Central memory CD8-positive, alpha-beta T cell (primary cell): ENCODE measurements around the gene NAA60.
A peak's percentile ranks its signal among the peaks of the same experiment; 100 is the strongest.
"Not testable (repeated sequence)": the region's sequence is repeated elsewhere in the genome, so short reads cannot be mapped to it uniquely, and the experiment has no call there.

Source experiments
- ATAC-seq: fragments of 150-1000 bp; cut with Tn5 transposase; replicated peaks from 2 replicates; pipeline ENCODE4 v1.10.0; 2022; ENCODE audit warnings: mild to moderate bottlenecking, moderate FRiP score, moderate number of reproducible peaks; ENCODE audit not compliant: poor library complexity, severe bottlenecking; ENCODE audit errors: extremely low read depth
- DNase-seq, 2 donors: peaks; one replicate each; pipeline ENCODE4 v3.0.0; 2021; ENCODE audit warnings: low spot score in 2 of 2
- H3K27ac Mint-ChIP-seq: one replicate; pipeline ENCODE4 v1.8.0; 2022; ENCODE audit warnings: low read depth, mild to moderate bottlenecking, moderate library complexity, mixed read lengths
- H3K27me3 Mint-ChIP-seq: one replicate; pipeline ENCODE4 v1.8.0; 2022; ENCODE audit warnings: mixed read lengths
- H3K36me3 Mint-ChIP-seq: one replicate; pipeline ENCODE4 v1.8.0; 2022; ENCODE audit warnings: mild to moderate bottlenecking, moderate library complexity, mixed read lengths; ENCODE audit not compliant: insufficient read depth
- H3K4me1 Mint-ChIP-seq: one replicate; pipeline ENCODE4 v1.8.0; 2022; ENCODE audit warnings: mixed read lengths
- H3K4me3 Mint-ChIP-seq: one replicate; pipeline ENCODE4 v1.8.0; 2022; ENCODE audit warnings: mild to moderate bottlenecking, moderate library complexity, mixed read lengths
- H3K9me3 Mint-ChIP-seq: one replicate; pipeline ENCODE4 v1.8.0; 2022; ENCODE audit warnings: mixed read lengths

The NAA60 gene

DNA sequence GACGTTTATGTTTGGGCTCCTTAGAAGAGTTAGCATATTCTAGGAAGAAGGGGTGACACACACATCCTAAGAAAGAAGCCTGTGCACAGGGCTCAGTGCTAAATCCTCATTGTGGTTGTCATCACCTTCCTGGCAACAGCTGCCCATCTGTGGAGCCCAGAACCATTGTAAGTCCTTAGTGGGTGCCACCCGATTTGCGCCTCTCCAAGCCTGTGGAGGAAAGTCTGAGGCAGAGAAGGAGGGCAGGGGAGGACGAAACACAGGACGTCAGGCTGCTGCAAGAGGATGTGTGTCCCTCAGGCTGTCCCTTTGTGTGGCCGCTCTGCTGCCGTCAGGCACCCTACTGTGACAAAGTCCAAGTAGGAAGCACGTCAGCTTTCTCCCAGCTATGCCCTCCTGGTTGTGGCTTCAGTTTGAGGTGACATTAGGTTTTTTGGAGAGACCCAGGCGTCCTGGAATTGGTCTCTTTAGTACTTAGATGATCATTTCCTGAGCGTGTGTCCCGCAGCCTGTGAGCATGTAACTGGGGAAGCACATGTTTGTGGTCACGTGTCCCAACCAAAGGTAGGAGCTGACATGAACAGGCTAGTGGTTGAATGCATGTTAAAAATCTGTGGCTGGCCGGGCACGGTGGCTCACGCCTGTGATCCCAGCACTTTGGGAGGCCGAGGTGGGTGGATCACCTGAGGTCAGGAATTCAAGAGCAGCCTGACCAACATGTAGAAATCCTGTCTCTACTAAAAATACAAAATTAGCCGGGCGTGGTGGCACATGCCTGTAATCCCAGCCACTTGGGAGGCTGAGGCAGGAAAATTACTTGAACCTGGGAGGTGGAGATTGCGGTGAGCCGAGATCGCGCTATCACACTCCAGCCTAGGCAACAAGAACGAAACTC lies 68.1 kb downstream of the NAA60 start:
- ATAC-seq (no peak), DNase-seq (no peak)
- peaks cover 26% of the 10 kb centered on the region for H3K4me1 Mint-ChIP-seq
- H3K4me3 Mint-ChIP-seq: no peak overlapping the region
- H3K27me3 Mint-ChIP-seq: no peaks in the 10 kb centered on the region
- peaks cover 6% of the 10 kb centered on the region for H3K36me3 Mint-ChIP-seq
- no peaks in the 10 kb centered on the region for H3K9me3 Mint-ChIP-seq
- H3K27ac Mint-ChIP-seq: peak overlapping the region; percentile 73

DNA sequence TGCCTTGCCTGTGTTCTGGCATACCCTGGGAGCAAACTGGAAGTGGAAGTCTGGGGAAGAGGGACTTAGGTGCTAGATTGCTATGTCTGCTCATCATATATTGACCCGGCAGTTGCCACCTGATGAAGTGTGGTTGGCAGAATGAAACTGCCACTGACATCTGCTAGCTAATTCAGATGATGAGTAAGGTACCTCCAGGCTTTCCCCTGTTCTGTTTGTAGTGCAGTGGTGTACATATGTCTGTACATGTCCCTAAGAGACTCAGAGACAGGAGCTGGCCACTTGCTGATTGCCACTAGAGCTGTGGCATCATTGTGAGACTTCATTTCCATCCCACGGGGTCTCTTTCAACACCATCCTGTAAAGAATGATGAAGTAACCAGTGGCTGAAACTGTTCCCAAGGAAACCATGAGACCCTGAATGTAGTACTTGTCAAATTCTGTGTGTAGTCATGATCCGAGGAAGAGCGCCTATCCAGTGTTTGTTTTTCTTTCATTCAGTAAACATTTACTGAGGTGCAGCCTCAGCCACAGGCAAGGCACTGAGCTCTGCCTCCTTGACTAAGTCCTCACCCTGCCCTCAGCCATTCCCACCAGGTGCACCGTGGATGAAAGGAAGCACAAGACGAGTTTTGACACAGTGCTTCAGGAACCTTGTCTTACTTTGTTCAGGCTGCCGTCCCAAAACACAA lies 70.6 kb downstream of the NAA60 start:
- Mint-ChIP-seq H3K27ac (peak overlapping the region; percentile 53), H3K4me3 (no peak overlapping the region), H3K27me3 (no peaks in the 10 kb centered on the region), H3K4me1 (peaks cover 18% of the 10 kb centered on the region), H3K36me3 (peaks cover 7% of the 10 kb centered on the region), H3K9me3 (no peaks in the 10 kb centered on the region)
- ATAC-seq (no peak), DNase-seq (no peak)

- no peak overlapping the region for H3K27ac Mint-ChIP-seq
- DNase-seq: no peak
- H3K4me1 Mint-ChIP-seq: peaks cover 16% of the 10 kb centered on the region
- no peaks in the 10 kb centered on the region for H3K27me3 Mint-ChIP-seq
- peaks cover 9% of the 10 kb centered on the region for H3K36me3 Mint-ChIP-seq
- ATAC-seq: no peak
- H3K4me3 Mint-ChIP-seq: no peak overlapping the region
- H3K9me3 Mint-ChIP-seq: no peaks in the 10 kb centered on the region
Measured at GRCh38 chr16:3514621-3515020, 71.1 kb downstream of the NAA60 start.

DNA sequence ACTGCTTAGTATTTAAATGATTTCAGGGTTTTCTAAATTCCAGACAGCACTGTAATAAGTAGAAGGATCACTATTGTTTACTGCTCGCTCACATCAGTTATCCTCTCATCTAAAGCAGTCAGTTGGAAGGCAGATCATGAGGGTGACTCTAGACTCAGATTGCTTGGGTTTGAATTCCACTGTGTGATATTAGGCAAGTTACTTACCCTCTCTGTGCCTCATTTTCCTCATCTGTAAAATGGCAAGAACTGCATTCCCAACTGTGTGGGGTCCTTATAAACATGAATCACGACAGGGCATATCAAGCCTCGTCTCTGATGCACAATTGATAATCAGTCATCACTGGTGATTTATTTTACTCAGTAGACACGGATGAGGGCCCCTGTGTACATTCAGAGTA lies 72.4 kb downstream of the NAA60 start:
- Mint-ChIP-seq H3K27ac (peak overlapping the region; percentile 49), H3K9me3 (no peaks in the 10 kb centered on the region), H3K27me3 (no peaks in the 10 kb centered on the region), H3K36me3 (peaks cover 15% of the 10 kb centered on the region), H3K4me3 (no peak overlapping the region), H3K4me1 (peaks cover 9% of the 10 kb centered on the region)
- no peak for ATAC-seq
- no peak for DNase-seq

DNA sequence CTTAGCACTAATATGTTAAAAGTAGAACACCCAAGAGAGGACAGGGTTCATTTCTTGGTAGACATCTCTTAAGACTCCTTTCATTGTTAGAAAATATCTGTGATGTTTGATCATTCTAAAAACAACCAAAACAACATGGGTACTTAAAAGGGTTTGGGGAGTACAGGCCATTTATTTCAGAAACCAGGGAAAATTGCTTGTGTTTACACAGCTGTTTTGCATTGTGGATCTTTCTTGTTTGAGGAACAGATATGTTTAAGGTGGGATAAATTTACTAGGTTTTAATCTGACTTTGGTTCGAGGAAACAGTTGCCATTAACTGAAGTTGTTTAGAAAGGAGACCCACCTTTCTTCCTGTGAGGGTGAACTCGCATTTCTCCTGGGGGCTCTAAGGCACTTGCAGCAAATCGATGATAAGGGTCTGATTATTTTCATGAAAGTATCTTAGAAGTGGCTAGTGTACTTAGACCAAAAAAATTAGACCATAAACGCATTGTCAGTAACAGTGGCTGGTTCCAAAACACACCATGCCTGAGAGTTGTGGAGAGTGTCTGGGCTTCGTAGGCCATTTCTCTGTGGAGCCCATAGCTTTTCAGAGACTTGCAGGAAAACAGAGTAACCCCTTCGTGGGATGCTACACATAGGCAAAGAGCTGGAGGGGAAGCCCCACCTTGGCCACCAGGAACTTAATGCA lies 75.0 kb downstream of the NAA60 start:
- Mint-ChIP-seq H3K27ac (no peak overlapping the region), H3K27me3 (no peaks in the 10 kb centered on the region), H3K4me1 (peaks cover 5% of the 10 kb centered on the region), H3K9me3 (no peaks in the 10 kb centered on the region), H3K4me3 (no peak overlapping the region), H3K36me3 (peaks cover 19% of the 10 kb centered on the region)
- no peak for DNase-seq
- ATAC-seq: no peak

GRCh38 chr16:3518986-3519348 lies 75.5 kb downstream of the NAA60 start:
- Mint-ChIP-seq H3K36me3 (peaks cover 21% of the 10 kb centered on the region), H3K4me3 (no peak overlapping the region), H3K4me1 (peaks cover 5% of the 10 kb centered on the region), H3K9me3 (no peaks in the 10 kb centered on the region), H3K27me3 (no peaks in the 10 kb centered on the region), H3K27ac (no peak overlapping the region)
- no peak for ATAC-seq
- no peak for DNase-seq

- Mint-ChIP-seq H3K9me3 (no peaks in the 10 kb centered on the region), H3K27me3 (no peaks in the 10 kb centered on the region), H3K27ac (no peak overlapping the region), H3K4me3 (no peak overlapping the region), H3K4me1 (peaks cover 5% of the 10 kb centered on the region), H3K36me3 (peaks cover 20% of the 10 kb centered on the region)
- ATAC-seq (no peak), DNase-seq (no peak)
Measured at GRCh38 chr16:3519581-3519980, 76.1 kb downstream of the NAA60 start.

- H3K27me3 Mint-ChIP-seq: no peaks in the 10 kb centered on the region
- ATAC-seq (no peak), DNase-seq (no peak)
- peaks cover 22% of the 10 kb centered on the region for H3K36me3 Mint-ChIP-seq
- H3K4me3 Mint-ChIP-seq: no peak overlapping the region
- H3K9me3 Mint-ChIP-seq: no peaks in the 10 kb centered on the region
- H3K27ac Mint-ChIP-seq: no peak overlapping the region
- peaks cover 5% of the 10 kb centered on the region for H3K4me1 Mint-ChIP-seq
Measured at GRCh38 chr16:3520413-3520812, 76.9 kb downstream of the NAA60 start.

- no peak for ATAC-seq
- no peak for DNase-seq
- no peaks in the 10 kb centered on the region for H3K27me3 Mint-ChIP-seq
- H3K9me3 Mint-ChIP-seq: no peaks in the 10 kb centered on the region
- H3K4me3 Mint-ChIP-seq: no peak overlapping the region
- H3K36me3 Mint-ChIP-seq: peaks cover 23% of the 10 kb centered on the region
- peaks cover 5% of the 10 kb centered on the region for H3K4me1 Mint-ChIP-seq
- no peak overlapping the region for H3K27ac Mint-ChIP-seq
Measured at GRCh38 chr16:3520841-3521240, 77.4 kb downstream of the NAA60 start.

DNA sequence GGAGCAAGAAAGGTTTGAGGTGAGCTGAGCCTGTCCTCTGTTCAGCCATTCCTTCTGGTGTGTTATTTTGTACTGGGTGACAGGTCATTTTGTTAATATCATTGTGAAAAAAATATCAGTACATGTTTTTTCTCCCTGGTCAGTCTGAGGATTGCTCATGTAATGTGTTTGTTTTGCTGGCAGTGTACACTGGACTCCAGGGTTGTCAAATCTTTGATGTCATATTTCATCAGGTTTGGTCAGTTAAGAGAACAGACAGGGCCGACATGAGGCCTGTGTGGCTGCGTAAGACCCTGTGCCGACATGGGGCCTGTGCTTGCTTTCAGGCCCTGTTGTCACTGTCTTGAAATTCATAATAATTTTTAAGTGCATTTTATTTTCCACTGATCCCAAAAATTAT lies 79.8 kb downstream of the NAA60 start:
- Mint-ChIP-seq H3K36me3 (peaks cover 25% of the 10 kb centered on the region), H3K27me3 (no peaks in the 10 kb centered on the region), H3K4me1 (peaks cover 16% of the 10 kb centered on the region), H3K9me3 (no peaks in the 10 kb centered on the region), H3K27ac (no peak overlapping the region), H3K4me3 (no peak overlapping the region)
- no peak for DNase-seq
- ATAC-seq: no peak

- Mint-ChIP-seq H3K9me3 (no peaks in the 10 kb centered on the region), H3K4me1 (peaks cover 15% of the 10 kb centered on the region), H3K4me3 (no peak overlapping the region), H3K27ac (no peak overlapping the region), H3K27me3 (no peaks in the 10 kb centered on the region), H3K36me3 (peaks cover 15% of the 10 kb centered on the region)
- no peak for DNase-seq
- no peak for ATAC-seq
Measured at GRCh38 chr16:3525951-3526350, 82.5 kb downstream of the NAA60 start.

- H3K4me3 Mint-ChIP-seq, H3K27me3 Mint-ChIP-seq, H3K9me3 Mint-ChIP-seq, ATAC-seq: not testable (repeated sequence)
- H3K36me3 Mint-ChIP-seq: peaks cover 18% of the 10 kb centered on the region
- peak in 1 of 2 donors; percentile 28 for DNase-seq
- peak overlapping the region; percentile 84 for H3K27ac Mint-ChIP-seq
- H3K4me1 Mint-ChIP-seq: peaks cover 15% of the 10 kb centered on the region
Measured at GRCh38 chr16:3527216-3527829, 83.8 kb downstream of the NAA60 start.
